Measurements from ENCODE around the gene IRF7. TPM values are rescaled to one million over a fixed set of nuclear protein-coding genes. Genes with fewer than 3 reads are reported as not detected.

IRF7 gene
- total and polyA plus RNA-seq, 2 donors from 2014 or later = 21.5 to 36.7 TPM

DNA sequence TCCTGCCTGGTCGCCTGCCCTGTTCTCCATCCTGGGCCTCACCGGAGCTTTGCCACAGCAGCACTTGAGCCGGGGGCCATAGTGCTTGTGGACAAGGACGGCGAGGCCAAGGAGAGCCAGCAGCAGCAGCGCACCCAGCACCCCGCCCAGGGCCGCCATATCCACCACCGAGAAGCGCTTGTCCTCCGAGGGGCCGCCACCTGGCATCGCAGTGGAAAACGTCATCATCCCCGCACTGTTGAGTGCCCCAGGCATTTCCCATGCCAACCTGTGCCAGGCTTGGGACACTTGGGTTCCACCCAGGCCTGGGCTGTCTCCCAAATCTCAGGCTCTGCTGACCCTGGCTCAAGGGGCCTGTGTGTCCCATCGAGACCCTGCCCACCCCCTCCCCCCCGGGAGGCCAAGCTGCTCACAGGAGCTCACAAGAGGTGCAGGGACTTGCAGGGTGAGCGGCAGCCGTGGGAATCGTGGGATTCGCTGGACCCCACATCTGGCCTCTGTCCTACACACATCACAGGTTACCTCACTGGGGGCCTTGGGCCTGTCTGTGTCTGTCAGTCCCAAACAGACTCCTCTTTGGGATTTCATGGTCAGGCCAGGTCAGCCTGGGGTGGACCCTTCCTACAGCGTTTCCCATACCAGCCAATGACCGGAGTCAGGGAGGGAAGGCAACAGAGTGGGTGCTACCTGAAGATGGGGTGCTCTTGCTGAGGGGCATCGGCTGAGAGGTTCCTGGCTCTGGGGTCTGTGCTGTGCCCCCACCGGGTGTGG lies 2.3 kb upstream of the IRF7 start:
- H3K4me3 ChIP-seq (ENCODE audit: low read length in 3 of 3) = no peak overlapping the region
- DNase-seq = peak in 1 of 5 donors; percentile 52
- FAIRE-seq = no peak
- H3K36me3 ChIP-seq (ENCODE audit: control insufficient read depth in 2 of 3, insufficient read depth in 3 of 3, low read length in 3 of 3) = peaks cover 0 to 2% (median 0%) of the 10 kb centered on the region in 3 donors
- intact Hi-C loops (cut with DNase I) = no loop called here
- TF ChIP-seq CTCF (IDR thresholded peaks at IDR 0.05; ENCODE audit: borderline replicate concordance, extremely low read depth, insufficient read depth) = no peak
- peaks cover 0 to 13% (median 0%) of the 10 kb centered on the region in 3 donors for H3K4me1 ChIP-seq (ENCODE audit: control insufficient read depth in 2 of 3, insufficient read depth in 2 of 3, low read depth in 1 of 3, low read length in 3 of 3)
- H3K9me3 ChIP-seq (ENCODE audit: control insufficient read depth in 2 of 3, insufficient read depth in 1 of 3, low read length in 3 of 3) = no peaks in the 10 kb centered on the region
- H3K27me3 ChIP-seq (ENCODE audit: control insufficient read depth, insufficient read depth, low read length) = no peaks in the 10 kb centered on the region
- no peak overlapping the region for H3K9ac ChIP-seq (ENCODE audit: low read length in 3 of 3)
- no peak overlapping the region for H3K27ac ChIP-seq (ENCODE audit: low read depth in 2 of 2, low read length in 2 of 2)

DNA sequence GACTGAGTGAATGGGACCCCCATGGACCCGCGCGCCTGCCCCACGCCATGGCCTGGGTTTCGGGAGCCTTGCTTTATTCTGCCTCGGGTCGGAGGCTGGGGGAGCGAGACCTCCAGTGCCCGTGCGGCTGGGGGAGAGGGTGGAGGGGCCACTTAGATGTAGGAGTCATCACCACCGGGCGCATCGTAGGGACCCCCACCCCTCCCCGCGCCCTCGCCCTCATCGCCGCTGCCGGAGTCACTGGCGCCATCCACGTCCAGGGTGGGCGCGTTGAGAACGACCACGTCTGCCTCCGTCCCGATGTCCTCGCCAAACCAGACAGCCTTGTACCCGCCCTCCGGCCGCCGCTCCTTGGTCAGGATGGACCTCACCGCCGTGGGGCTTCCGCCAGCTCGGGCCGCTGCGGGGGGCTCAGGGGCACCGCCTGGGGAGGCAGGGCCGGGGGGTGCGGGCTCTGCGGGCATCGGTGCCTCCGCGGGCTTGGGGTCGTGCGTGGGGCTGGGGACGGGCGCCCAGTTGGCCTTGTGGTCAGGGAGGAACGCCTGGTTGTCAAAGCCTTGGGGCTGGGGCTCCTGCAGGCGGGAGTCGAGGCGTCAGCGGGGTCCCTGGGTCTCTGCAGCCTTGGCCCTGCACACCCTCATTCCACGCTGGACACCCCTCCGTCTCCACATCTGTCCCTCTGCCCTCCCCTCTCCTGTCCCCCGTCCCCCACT lies 1.6 kb upstream of the IRF7 start:
- Histone ChIP-seq H3K27ac (ENCODE audit: low read depth in 2 of 2, low read length in 2 of 2) (no peak overlapping the region), H3K4me1 (ENCODE audit: control insufficient read depth in 2 of 3, insufficient read depth in 2 of 3, low read depth in 1 of 3, low read length in 3 of 3) (peaks cover 0 to 13% (median 0%) of the 10 kb centered on the region in 3 donors), H3K27me3 (ENCODE audit: control insufficient read depth, insufficient read depth, low read length) (no peaks in the 10 kb centered on the region), H3K9ac (ENCODE audit: low read length in 3 of 3) (no peak overlapping the region), H3K36me3 (ENCODE audit: control insufficient read depth in 2 of 3, insufficient read depth in 3 of 3, low read length in 3 of 3) (peaks cover 0 to 8% (median 0%) of the 10 kb centered on the region in 3 donors), H3K9me3 (ENCODE audit: control insufficient read depth in 2 of 3, insufficient read depth in 1 of 3, low read length in 3 of 3) (no peaks in the 10 kb centered on the region), H3K4me3 (ENCODE audit: low read length in 3 of 3) (no peak overlapping the region)
- intact Hi-C loops (cut with DNase I) = no loop called here
- FAIRE-seq (no peak), DNase-seq (peak in 2 of 5 donors; percentile 57 to 84)
- TF ChIP-seq CTCF (IDR thresholded peaks at IDR 0.05; ENCODE audit: borderline replicate concordance, extremely low read depth, insufficient read depth) = no peak

- Histone ChIP-seq H3K4me3 (ENCODE audit: low read length in 3 of 3) (peak overlapping the region in 2 of 3 donors; percentile 39 to 83), H3K27ac (ENCODE audit: low read depth in 2 of 2, low read length in 2 of 2) (peak overlapping the region in 1 of 2 donors; percentile 97), H3K9me3 (ENCODE audit: control insufficient read depth in 2 of 3, insufficient read depth in 1 of 3, low read length in 3 of 3) (no peaks in the 10 kb centered on the region), H3K36me3 (ENCODE audit: control insufficient read depth in 2 of 3, insufficient read depth in 3 of 3, low read length in 3 of 3) (peaks cover 0 to 14% (median 5%) of the 10 kb centered on the region in 3 donors), H3K27me3 (ENCODE audit: control insufficient read depth, insufficient read depth, low read length) (no peaks in the 10 kb centered on the region), H3K9ac (ENCODE audit: low read length in 3 of 3) (no peak overlapping the region), H3K4me1 (ENCODE audit: control insufficient read depth in 2 of 3, insufficient read depth in 2 of 3, low read depth in 1 of 3, low read length in 3 of 3) (peaks cover 0 to 16% (median 0%) of the 10 kb centered on the region in 3 donors)
- intact Hi-C loops (cut with DNase I) = no loop called here
- no peak for TF ChIP-seq CTCF (IDR thresholded peaks at IDR 0.05; ENCODE audit: borderline replicate concordance, extremely low read depth, insufficient read depth)
- DNase-seq (peak in 2 of 5 donors; percentile 61 to 85), FAIRE-seq (no peak)
Observed at GRCh38 chr11:616320-617198, 809 bp upstream of the IRF7 start.

Data from kidney (tissue), 14 donors.